HepG2 (cell line): ENCODE data around the gene FXYD4. TPM values are rescaled to one million over a fixed set of nuclear protein-coding genes. Genes with fewer than 3 reads are reported as not detected.

Experiments
- CCAR2 ChIP-seq: fragments of 200-400 bp; formaldehyde crosslinking; optimal IDR thresholded peaks from 2 replicates; pipeline ENCODE3; 2018; ENCODE audit warnings: low read depth, mild to moderate bottlenecking, low read length, moderate library complexity
- CEBPG ChIP-seq: IDR thresholded peaks from 2 replicates; pipeline ENCODE4 v1.6.1; 2016
- CTCF ChIP-seq: sonication (generic); formaldehyde crosslinking; IDR thresholded peaks from 2 replicates; pipeline ENCODE4 v1.5.0; 2020; ENCODE audit warnings: mild to moderate bottlenecking, missing genetic modification reagents, moderate library complexity
- GABPB1 ChIP-seq: IDR thresholded peaks from 2 replicates; pipeline ENCODE4 v1.6.1; 2016; ENCODE audit warnings: mild to moderate bottlenecking, missing genetic modification reagents, moderate library complexity, missing compliant biosample characterization
- GZF1 ChIP-seq: sonication (generic); formaldehyde crosslinking; IDR thresholded peaks from 2 replicates; pipeline ENCODE4 v1.5.1; 2020; ENCODE audit warnings: mild to moderate bottlenecking, missing genetic modification reagents
- KLF12 ChIP-seq: sonication (generic); formaldehyde crosslinking; IDR thresholded peaks from 2 replicates; pipeline ENCODE4 v1.4.0; 2020; ENCODE audit warnings: missing genetic modification reagents, borderline replicate concordance
- PBX3 ChIP-seq: sonication (generic); formaldehyde crosslinking; IDR thresholded peaks from 2 replicates; pipeline ENCODE4 v1.8.1; 2023; ENCODE audit warnings: missing genetic modification reagents, inconsistent platforms, borderline replicate concordance
- SOX6 ChIP-seq, 2 experiments: fragments of 450-650 bp in 1 of 2; sonication (generic) in 1 of 2; formaldehyde crosslinking in 1 of 2; IDR thresholded peaks; 2 replicates each; pipeline versions ENCODE4 v1.4.0 to v1.6.1; 2017 to 2020; ENCODE audit warnings: antibody characterized with exemption in 1 of 2, mild to moderate bottlenecking in 1 of 2, missing genetic modification reagents in 1 of 2
- TEAD2 ChIP-seq: sonication (generic); formaldehyde crosslinking; IDR thresholded peaks from 2 replicates; pipeline ENCODE4 v1.9.0; 2021; ENCODE audit warnings: missing genetic modification reagents
- ZC3H4 ChIP-seq: sonication (generic); formaldehyde crosslinking; IDR thresholded peaks from 2 replicates; pipeline ENCODE4 v1.4.0; 2020; ENCODE audit warnings: missing genetic modification reagents, borderline replicate concordance
- ZFP36 ChIP-seq: fragments of 150-350 bp; IDR thresholded peaks from 2 replicates; pipeline ENCODE4 v1.6.1; 2018; ENCODE audit warnings: borderline replicate concordance, low read length, low read depth; ENCODE audit not compliant: partially characterized antibody
- ZFP90 ChIP-seq: sonication (generic); formaldehyde crosslinking; IDR thresholded peaks from 2 replicates; pipeline ENCODE4 v1.8.0; 2022; ENCODE audit warnings: missing genetic modification reagents, mild to moderate bottlenecking, inconsistent platforms, borderline replicate concordance
- ZNF362 ChIP-seq: sonication (generic); formaldehyde crosslinking; IDR thresholded peaks from 2 replicates; pipeline ENCODE4 v1.4.0; 2020; ENCODE audit warnings: missing genetic modification reagents, mild to moderate bottlenecking, borderline replicate concordance
- ZNF446 ChIP-seq: sonication (generic); formaldehyde crosslinking; IDR thresholded peaks from 2 replicates; pipeline ENCODE4 v1.5.0; 2020; ENCODE audit warnings: mild to moderate bottlenecking, missing genetic modification reagents
- ZNF687 ChIP-seq: sonication (generic); formaldehyde crosslinking; IDR thresholded peaks from 2 replicates; pipeline ENCODE4 v1.5.1; 2020; ENCODE audit warnings: mild to moderate bottlenecking, missing genetic modification reagents, moderate library complexity
- ZNF740 ChIP-seq: sonication (generic); formaldehyde crosslinking; IDR thresholded peaks from 2 replicates; pipeline ENCODE4 v1.4.0; 2020; ENCODE audit warnings: missing genetic modification reagents
- polyA plus RNA-seq, 8 experiments: library from polyadenylated mRNA; depleted of rRNA in 3 of 8; stranded (reverse) in 7 of 8; unstranded in 1 of 8; fragments of >200 nt; fragmentation: Illumina TruSeq in 4 of 8; extraction: Trizol in 4 of 8; gene quantifications; 2 replicates each; pipeline versions ENCODE4 v1.2.1 to v1.2.3, GENCODE V29; 2011 to 2016; ENCODE audit warnings: low read depth in 4 of 8, missing spikeins in 1 of 8, mixed read lengths in 1 of 8; ENCODE audit not compliant: insufficient read depth in 1 of 8
- total RNA-seq, 5 experiments: library from RNA; depleted of rRNA; stranded (reverse); fragments of >200 nt; fragmentation: Illumina TruSeq; extraction: Trizol; gene quantifications; 2 replicates each; pipeline ENCODE4 v1.2.3, GENCODE V29; 2016; ENCODE audit warnings: low read depth in 1 of 5

Gene FXYD4
- total and polyA plus RNA-seq, 2 of the 13 experiments (the other 11 are each of a cell fraction or from before 2014, with no cell fraction given) = not detected

GRCh38 chr10:43377424-43377883 is 6.0 kb downstream of the FXYD4 start (continued):
- peak; percentile 88 for TF ChIP-seq ZNF687 (CRISPR knock-in tag)
- no peak for TF ChIP-seq CCAR2
- 0 out of 2 replicates have a peak, but pooled peaks have one; percentile 52 for TF ChIP-seq ZNF446 (CRISPR knock-in tag)
- 0 out of 2 replicates have a peak, but pooled peaks have one; percentile 25 for TF ChIP-seq ZNF740 (CRISPR knock-in tag)
- peak; percentile 63; the same call in 1 of the 2 replicates for TF ChIP-seq KLF12
- TF ChIP-seq ZFP36 = no peak
- peak; percentile 30; the same call in 1 of the 2 replicates for TF ChIP-seq ZNF362
- peak; percentile 70 for TF ChIP-seq CTCF (CRISPR knock-in tag)
- 0 out of 2 replicates have a peak, but pooled peaks have one; percentile 16 for TF ChIP-seq CEBPG (CRISPR knock-in tag)
- TF ChIP-seq TEAD2 (CRISPR knock-in tag) = 0 out of 2 replicates have a peak, but pooled peaks have one; percentile 61
- no peak for TF ChIP-seq ZC3H4 (CRISPR knock-in tag)
- peak; percentile 58; the same call in 1 of the 2 replicates for TF ChIP-seq ZFP90 (CRISPR knock-in tag)
- no peak for TF ChIP-seq SOX6 (IDR thresholded peaks at IDR 0.05)
- peak; percentile 58; the same call in 1 of the 2 replicates for TF ChIP-seq SOX6 (CRISPR knock-in tag; IDR thresholded peaks at IDR 0.05)
- no peak for TF ChIP-seq PBX3
- peak; percentile 63; the same call in 1 of the 2 replicates for TF ChIP-seq GABPB1 (CRISPR knock-in tag)
- TF ChIP-seq GZF1 (CRISPR knock-in tag) = 0 out of 2 replicates have a peak, but pooled peaks have one; percentile 33
